GM08714 (cell line): ENCODE results near the gene KCNQ1.

ENCODE experiments used
- H3K4me3 ChIP-seq: fragments of 200-500 bp; sonication (Bioruptor generic); 2 replicates; pipeline ENCODE4 v1.5.1; 2014; ENCODE audit warnings: mild to moderate bottlenecking, low read length, inconsistent platforms
- ZNF274 ChIP-seq: IDR thresholded peaks from 2 replicates; pipeline ENCODE4 v1.6.1; 2012; ENCODE audit warnings: mild to moderate bottlenecking, low read depth, low read length

Gene KCNQ1

DNA sequence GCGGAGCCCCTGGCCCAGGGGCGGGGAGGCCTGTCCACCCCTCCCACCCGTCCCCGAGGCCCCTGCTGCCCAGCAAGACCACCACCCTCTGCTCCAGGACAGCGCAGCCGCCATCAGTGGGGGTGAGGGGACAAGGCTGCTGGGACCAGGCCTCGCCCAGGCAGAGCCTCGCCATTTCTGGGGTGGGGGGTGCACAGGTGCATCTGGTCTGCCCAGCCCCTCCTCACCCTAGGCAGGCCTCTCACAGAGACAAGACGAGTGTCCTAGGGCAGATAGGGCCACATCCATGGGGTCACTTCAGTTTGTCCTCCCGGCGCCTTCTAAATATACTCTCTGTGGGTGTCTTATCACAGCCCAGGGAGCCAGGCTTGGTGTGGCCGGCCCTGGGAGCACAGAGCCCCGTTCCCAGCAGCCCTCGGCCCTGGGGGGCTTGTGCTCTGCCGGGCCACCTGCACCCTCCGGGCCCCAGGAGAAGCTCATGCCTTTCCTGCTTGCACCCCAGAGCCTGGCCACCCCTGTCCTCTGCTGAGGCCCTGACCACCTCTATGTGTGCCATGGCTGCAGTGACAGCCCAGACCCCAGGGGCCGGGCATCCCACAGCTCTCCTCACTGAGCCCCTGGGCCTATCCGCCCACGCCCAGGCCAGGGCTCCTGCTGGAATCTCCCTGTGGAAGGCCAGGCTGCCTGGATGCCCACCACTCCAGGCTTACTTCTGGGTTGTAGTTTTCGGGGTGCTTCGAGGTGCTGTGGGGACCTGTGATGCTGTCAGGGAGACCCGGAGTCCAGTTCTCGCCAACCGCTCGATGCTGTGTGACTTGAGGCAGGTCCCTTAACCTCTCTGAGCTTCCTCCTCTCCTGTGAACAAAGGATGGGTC, 70.8 kb downstream of the KCNQ1 start:
- no peak for TF ChIP-seq ZNF274
- no peak overlapping the region for H3K4me3 ChIP-seq

DNA sequence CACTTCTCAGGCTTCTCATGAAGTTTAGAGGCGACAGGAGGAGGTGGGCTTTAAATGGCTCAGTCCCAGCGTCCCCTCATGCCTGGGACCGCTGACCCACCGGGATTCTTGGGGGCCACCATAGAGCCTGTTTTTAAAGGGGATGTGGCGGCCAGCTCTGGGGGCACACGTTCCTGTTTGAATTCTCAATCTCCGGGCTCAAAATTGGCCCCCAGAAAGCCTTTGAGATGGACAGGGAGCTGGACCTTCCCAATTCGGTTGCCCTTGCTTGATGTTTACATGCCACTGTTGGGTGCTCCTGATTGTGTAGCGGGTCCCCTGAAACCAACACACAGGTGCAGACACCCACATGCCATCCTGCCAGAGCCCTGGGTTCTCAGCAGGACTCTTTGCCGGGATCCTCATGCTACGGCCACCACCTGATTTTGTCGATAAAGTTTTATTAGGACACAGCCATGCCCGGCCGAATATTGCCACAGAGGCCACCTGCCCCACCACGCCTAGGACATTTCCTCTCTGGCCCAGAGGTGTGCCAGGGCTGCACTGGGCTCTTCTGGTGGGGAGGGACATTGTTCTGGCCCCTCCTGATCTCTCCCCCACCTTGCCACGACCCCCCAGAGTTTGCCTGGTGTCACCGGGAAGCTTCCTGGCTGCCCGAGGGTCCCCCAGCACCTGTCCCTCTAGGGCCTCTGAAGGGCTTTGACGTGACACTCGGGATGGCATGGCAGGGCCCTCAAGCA, 71.6 kb downstream of the KCNQ1 start:
- TF ChIP-seq ZNF274 = no peak
- H3K4me3 ChIP-seq = no peak overlapping the region

DNA sequence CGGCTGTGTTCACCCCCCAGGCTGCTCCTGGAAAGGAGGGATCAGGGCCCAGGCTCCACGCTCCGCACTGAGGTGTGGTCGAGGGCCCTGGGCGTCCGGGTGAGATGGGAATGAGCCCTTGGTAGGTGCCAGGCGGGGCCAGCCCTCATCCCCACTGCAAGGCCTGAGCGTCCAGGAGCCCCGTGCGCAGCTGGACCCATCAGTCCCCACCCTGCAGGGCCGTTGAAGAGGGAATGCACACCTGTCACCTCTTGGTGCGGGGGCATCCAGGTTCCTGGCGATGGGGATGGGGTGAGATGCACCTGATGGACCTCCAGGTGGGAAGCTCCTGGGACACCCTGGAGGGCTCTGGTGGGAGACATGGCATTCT, 72.2 kb downstream of the KCNQ1 start:
- no peak overlapping the region for H3K4me3 ChIP-seq
- no peak for TF ChIP-seq ZNF274

DNA sequence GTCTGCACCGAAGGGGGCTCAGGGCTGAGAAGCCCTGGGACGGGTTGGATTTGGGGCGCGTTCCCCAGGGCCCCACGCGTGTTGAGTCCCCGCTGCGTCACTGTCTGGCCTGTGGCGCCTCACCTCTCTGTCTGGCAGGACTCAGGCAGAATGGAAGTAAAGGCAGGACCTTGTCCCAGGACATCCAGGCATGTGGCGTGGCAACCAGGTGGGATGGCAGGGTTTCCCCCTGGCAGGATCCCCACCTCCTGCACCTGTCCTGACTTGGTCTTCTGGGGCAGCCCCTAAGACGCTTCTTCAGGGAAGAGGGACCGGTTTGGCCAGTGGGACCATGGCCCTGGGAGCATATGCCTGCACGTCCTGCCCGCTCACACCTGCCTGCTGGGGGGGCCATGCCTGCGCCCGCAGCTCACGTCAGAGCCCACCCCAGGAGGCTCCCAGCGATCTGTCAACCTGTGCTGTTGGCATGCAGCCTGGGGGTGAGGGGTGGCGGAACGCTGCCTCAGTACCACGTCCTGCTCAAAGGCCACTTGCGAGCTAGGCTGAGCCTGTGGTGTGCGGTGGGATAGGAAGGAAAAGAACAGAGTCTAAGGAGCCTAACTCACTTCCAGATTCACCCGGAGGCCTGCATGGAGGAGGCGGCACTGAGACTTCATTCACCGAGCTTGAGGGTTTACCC, 72.7 kb downstream of the KCNQ1 start:
- no peak for TF ChIP-seq ZNF274
- no peak overlapping the region for H3K4me3 ChIP-seq

DNA sequence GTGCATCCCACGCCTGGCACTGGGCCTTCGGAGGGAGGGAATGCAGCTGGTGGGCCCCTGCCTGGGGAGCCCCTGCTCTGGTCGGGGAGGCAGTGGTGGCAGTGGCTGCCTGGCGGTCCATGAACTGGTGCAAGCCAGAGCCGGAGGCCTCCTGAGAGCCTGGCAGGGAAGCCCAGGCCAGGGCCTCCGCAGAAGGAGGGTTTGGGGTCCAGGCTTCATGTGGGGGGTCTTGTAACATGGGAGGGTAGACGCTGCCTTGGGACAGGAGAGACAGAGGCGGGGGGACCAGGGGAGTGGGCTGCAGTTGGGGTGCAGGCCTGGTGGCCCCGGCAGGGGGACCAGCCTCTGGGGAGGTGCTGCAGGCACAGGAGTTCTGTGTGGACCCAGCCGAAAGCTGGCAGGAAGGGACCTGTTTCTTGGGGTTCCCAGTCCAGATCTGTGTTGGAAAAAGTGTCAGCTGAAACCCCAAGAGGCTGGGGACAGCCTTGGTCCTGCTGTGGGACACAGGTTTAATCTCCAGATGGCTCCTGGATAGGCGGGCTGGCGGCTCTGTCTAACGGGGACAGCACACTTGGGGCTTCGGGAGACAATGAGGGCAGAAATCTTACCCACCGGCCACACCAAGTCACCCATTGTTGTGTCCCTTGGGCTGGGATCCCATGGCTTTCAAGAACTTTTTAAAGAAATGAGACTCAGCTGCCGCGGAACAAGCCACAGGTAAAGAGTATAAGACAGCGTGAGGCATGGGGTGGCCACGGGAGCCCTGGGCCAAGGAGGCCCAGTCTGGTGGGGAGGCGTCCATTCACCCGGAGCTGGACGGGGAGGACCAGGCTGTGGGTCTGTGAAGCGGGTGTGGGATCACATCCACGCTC, 73.5 kb downstream of the KCNQ1 start:
- no peak for TF ChIP-seq ZNF274
- H3K4me3 ChIP-seq = no peak overlapping the region

DNA sequence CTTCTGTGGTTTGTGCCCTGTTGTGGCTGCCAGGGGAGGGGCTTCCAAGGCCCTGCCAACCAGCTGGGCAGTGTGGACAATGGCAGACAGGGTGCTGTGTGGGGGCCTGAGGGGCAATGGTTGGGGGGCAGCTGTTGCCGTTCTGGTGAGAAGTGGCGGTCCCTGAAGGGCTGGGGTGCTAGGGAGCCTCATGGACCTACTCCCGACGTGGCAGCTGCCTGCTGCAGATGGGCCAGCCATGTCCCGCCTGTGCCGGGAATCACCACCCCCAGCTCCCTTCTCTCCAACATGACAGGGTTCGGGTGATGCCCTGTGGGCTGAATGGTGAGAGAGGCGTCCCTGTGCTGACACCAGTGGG, 74.2 kb downstream of the KCNQ1 start:
- H3K4me3 ChIP-seq = no peak overlapping the region
- no peak for TF ChIP-seq ZNF274

DNA sequence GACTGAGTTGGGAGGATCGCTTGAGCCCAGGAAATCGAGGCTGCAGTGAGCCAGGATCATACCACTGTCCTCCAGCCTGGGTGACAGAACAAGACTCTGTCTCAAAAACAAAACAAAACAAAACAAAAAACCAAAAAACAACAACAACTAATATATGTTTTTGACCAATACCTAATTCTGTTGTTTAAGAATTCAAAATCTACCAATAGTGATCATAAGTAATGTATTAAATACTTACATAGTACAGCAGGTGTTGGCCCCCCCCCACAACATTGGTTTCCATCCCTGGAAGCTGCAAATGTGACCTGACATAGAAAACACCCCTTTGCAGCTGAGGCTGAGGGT, 74.7 kb downstream of the KCNQ1 start:
- H3K4me3 ChIP-seq = no peak overlapping the region

DNA sequence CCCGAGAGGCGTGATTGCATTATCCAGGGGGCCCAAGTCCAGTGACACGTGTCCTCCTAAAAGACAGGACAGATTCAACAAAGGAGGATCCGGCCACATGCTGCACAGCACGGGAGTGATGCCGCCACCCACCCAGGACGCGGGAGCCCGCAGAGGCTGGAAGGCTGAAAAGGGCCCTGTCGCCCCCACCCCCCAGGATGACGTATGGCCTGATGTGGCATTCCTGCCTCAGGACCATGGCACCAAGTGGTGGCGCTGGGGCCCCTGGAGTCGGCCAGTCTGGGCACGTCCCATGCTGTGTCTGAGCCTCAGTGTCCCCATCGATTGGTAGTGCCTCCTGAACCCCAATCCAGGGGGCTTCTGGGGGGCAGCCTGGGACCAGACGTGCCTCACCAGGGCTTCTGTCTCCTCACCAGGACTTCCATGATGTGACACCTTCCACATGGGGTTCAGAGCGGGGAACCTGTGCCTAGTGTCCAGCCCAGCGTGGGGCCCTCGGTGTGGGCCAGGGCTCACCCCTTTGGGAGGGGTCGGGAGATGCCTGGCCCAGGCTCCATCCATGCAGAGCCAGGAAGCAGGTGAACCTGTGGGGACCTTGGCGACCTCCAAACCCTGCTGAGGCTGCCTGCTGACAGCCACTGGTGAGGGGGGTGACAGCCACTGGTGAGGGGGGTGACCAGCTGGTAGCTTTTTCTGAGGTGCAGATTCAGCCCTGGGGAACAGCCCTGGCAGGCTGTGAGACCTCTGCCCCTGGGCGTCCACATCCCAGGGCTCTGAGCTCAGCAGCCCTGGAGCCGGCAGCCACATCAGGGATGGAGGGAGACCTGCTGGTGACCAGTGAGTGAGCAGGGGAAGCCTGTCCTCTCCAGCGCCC, 75.3 kb downstream of the KCNQ1 start:
- H3K4me3 ChIP-seq = no peak overlapping the region
- no peak for TF ChIP-seq ZNF274

More for the DNA sequence above, 74.7 kb downstream of the KCNQ1 start:
- no peak for TF ChIP-seq ZNF274

DNA sequence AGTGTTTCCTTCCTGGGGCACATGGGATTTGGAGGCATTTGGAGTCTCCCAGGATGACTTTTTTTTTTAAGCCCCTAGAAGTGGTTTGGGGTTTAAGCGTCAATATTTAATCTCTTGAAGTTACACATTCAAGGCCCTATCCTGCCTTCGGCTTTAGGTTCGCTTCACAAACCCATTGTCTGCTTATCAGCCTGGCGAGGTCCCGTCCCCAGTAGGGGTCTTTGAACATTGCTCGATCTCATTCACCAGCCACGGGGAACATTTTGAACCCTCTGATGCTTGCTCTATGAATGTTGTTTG, 75.9 kb downstream of the KCNQ1 start:
- no peak for TF ChIP-seq ZNF274
- H3K4me3 ChIP-seq = no peak overlapping the region

DNA sequence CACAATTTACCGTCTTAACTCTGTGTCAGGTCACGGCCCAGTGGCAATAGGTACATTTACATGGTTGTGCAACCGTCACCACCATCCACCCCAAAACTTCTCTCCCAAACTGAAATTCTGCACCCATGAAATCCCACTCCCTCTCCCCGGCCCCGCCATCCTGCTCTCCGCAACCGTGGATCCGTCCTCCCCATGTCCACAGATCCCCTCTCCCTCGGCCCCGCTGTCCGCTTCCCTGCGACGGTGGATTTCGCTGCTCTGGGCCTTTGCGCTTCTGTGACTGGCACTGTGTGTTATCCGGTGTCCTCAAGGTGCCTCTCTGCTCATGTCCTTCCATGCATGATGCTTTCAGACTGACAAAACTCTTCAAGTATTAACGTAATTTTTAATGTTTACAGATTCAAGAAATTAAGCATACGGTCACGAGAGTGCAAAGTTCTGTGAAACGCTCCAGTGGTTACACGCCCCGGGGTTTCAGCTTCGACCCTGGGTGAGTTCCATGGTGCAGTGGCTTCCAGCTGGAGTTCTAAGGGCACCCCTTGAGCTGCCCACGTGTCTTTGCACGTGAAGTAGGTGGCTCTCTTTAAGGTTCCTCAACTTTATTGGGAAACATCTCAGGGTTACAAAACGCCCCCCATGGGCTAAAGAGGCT, 76.4 kb downstream of the KCNQ1 start:
- TF ChIP-seq ZNF274 = no peak
- H3K4me3 ChIP-seq = no peak overlapping the region

DNA sequence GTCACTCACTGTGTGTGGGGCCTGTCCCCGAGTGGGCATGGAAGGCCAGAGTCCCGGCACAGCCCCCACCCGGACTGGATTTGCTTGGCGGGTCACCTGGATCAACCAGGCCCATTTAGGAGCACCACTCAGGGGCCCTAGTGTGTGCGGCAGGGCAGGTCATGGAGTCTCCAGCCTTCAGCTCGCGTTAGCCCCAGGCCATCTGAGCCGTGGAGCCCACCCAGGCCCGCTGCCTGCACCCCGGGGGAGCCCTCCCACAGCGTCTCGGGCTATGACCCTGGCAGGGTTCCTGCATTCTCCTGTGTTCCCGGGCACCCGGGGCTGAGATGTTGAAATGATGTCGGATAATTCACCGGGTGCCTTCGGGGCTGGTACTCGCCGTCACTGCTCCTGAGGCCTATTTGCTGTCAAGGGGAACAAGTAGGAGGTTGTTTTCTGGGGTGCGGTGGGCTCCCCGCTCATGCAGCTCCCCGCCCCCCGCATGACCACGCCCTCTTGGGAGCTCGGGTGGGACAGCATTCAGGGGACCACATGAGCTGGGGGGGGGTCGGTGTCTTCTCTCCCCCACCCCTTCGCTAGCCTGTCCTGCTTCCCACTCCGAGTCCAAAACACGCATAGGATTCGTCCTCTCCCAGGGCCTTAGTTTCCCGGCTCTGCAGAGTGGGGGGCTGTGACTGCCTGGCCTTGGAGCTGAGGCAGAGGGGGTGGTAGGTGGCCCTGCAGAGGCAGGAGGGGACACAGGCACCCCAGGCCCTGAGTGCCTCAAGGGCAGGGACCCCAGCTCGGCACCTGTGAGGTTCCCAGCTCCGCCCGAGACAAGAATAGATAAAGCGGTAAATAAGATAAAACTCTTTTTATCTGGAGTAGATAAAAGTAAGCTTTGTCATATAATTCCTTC, 77.2 kb downstream of the KCNQ1 start:
- TF ChIP-seq ZNF274 = no peak
- no peak overlapping the region for H3K4me3 ChIP-seq
